Activated CD8-positive, alpha-beta T cell treated with anti-CD3 and anti-CD28 coated beads for 36 hours (primary cell): ENCODE results near the gene CLCN4. TPM values are rescaled to one million over a fixed set of nuclear protein-coding genes. Genes with fewer than 3 reads are reported as not detected.

ENCODE experiments used
- ATAC-seq: fragments of 200-7000 bp; cut with Tn5 transposase; one replicate; pipeline ENCODE4 v1.10.0; 2021; ENCODE audit warnings: mild to moderate bottlenecking, moderate library complexity
- CTCF ChIA-PET: fragments of 350-600 bp; sonication (Branson Sonifier 250); formaldehyde crosslinking; loops from one replicate; lab custom pipeline; 2021; ENCODE audit warnings: antibody characterized with exemption; lab: Charles Lee
- POLR2A ChIA-PET: fragments of 350-600 bp; sonication (Branson Sonifier 250); formaldehyde crosslinking; loops from one replicate; lab custom pipeline; 2021; ENCODE audit warnings: antibody characterized with exemption; lab: Charles Lee
- DNase-seq: peaks from one replicate; pipeline ENCODE4 v3.0.0-alpha.2; 2020
- H3K27ac Mint-ChIP-seq: one replicate; pipeline ENCODE4 v1.8.0; 2021; ENCODE audit warnings: mild to moderate bottlenecking, mixed read lengths
- H3K27me3 Mint-ChIP-seq: one replicate; pipeline ENCODE4 v1.8.0; 2021; ENCODE audit warnings: mixed read lengths
- H3K36me3 Mint-ChIP-seq: one replicate; pipeline ENCODE4 v1.8.0; 2021; ENCODE audit warnings: low read depth, mixed read lengths
- H3K4me1 Mint-ChIP-seq: one replicate; pipeline ENCODE4 v1.8.0; 2021; ENCODE audit warnings: low read depth, mixed read lengths
- H3K4me3 Mint-ChIP-seq: one replicate; pipeline ENCODE4 v1.8.0; 2021; ENCODE audit warnings: mild to moderate bottlenecking, moderate library complexity, mixed read lengths
- H3K9me3 Mint-ChIP-seq: one replicate; pipeline ENCODE4 v1.8.0; 2021; ENCODE audit warnings: mixed read lengths
- intact Hi-C: fragments of 100-400 bp; cut with micrococcal nuclease; formaldehyde crosslinking; loops from one replicate; pipeline ENCODE4 v1.10.0; 2022
- total RNA-seq, 2 experiments: library from RNA; stranded (reverse); gene quantifications; one replicate each; pipeline ENCODE4 v1.2.3, GENCODE V29; 2021
- TF ChIP-seq, protein P1 (sequence below): fragments of 200-600 bp; IDR thresholded peaks from one replicate; pipeline ENCODE4 v1.8.0; 2022; ENCODE audit warnings: antibody characterized with exemption, mild to moderate bottlenecking

The CLCN4 gene
- total RNA-seq, 2 experiments from 2014 or later = not detected

DNA sequence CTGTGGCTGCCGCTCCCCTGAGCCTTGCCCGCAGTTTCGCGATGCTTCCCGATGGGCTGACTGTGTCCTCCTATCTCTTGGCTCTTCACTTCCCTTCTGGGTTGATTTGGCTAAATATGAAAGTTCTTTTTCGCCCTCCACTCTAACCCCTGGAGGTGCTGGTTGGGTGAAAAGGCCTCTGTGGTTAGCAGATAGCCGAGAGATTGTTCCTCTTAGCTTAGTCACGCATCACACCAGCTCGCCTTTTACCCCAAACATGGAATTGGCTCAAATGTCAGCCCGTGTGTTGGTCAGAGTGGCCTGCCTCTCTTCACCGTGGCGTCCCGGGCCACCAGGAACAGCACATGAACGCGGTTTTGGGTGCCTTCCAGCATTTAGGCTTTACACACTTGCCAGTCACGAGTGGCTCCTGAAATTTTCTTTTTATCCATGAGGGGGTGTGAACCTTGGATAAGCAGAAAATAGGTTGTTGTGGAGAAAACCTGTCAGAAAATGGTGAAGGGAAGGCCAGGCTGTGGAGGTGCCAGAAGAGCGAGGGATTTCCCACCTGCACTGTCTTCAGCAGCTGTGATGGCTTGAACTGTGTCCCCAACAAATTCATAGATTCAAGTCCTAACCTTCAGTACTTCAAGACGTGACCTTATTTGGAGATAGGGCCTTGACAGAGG, 8.9 kb downstream of the CLCN4 start:
- H3K9me3 Mint-ChIP-seq = no peaks in the 10 kb centered on the region
- DNase-seq = no peak
- TF ChIP-seq, protein P1, sequence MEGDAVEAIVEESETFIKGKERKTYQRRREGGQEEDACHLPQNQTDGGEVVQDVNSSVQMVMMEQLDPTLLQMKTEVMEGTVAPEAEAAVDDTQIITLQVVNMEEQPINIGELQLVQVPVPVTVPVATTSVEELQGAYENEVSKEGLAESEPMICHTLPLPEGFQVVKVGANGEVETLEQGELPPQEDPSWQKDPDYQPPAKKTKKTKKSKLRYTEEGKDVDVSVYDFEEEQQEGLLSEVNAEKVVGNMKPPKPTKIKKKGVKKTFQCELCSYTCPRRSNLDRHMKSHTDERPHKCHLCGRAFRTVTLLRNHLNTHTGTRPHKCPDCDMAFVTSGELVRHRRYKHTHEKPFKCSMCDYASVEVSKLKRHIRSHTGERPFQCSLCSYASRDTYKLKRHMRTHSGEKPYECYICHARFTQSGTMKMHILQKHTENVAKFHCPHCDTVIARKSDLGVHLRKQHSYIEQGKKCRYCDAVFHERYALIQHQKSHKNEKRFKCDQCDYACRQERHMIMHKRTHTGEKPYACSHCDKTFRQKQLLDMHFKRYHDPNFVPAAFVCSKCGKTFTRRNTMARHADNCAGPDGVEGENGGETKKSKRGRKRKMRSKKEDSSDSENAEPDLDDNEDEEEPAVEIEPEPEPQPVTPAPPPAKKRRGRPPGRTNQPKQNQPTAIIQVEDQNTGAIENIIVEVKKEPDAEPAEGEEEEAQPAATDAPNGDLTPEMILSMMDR = no peak
- no peak overlapping the region for H3K27ac Mint-ChIP-seq
- no peak overlapping the region for H3K4me3 Mint-ChIP-seq
- intact Hi-C loops = no loop called here
- H3K4me1 Mint-ChIP-seq = peaks cover 6% of the 10 kb centered on the region
- CTCF ChIA-PET = no interaction called here
- peaks cover 17% of the 10 kb centered on the region for H3K27me3 Mint-ChIP-seq
- POLR2A ChIA-PET = no interaction called here
- H3K36me3 Mint-ChIP-seq = no peaks in the 10 kb centered on the region
- no peak for ATAC-seq

DNA sequence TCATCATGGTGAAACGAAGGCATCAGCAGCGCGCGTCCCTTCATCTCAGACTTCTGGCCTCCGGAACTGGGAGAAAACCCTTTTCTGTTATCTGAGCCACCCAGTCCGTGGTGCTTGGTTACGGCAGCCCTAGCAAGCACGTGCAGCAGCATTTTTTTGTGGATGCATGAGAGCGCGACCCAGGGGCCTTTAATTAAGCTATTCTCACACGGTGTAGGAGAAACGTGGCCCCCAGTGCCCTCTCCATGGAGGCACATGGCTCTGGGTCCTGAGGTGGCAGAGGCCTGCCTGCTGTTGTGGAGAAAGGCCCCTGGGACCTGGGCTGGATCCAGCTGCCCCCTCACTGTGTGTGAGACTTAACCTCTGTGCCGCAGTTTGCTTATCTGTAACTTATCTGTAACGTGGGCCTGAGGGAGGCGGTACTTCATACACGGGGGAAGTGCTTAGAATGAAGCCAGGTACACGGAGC, 9.5 kb downstream of the CLCN4 start:
- ATAC-seq (no peak), DNase-seq (no peak)
- Mint-ChIP-seq H3K4me3 (no peak overlapping the region), H3K4me1 (peaks cover 6% of the 10 kb centered on the region), H3K27ac (no peak overlapping the region), H3K36me3 (no peaks in the 10 kb centered on the region), H3K9me3 (no peaks in the 10 kb centered on the region), H3K27me3 (peaks cover 14% of the 10 kb centered on the region)
- POLR2A ChIA-PET = no interaction called here
- TF ChIP-seq, protein P1 = no peak
- CTCF ChIA-PET = no interaction called here
- intact Hi-C loops = no loop called here

- CTCF ChIA-PET = no interaction called here
- intact Hi-C loops = no loop called here
- no peak overlapping the region for H3K27ac Mint-ChIP-seq
- no peak for ATAC-seq
- POLR2A ChIA-PET = no interaction called here
- DNase-seq = no peak
- TF ChIP-seq, protein P1 = no peak
- H3K4me1 Mint-ChIP-seq = peaks cover 6% of the 10 kb centered on the region
- peaks cover 12% of the 10 kb centered on the region for H3K27me3 Mint-ChIP-seq
- no peak overlapping the region for H3K4me3 Mint-ChIP-seq
- no peaks in the 10 kb centered on the region for H3K36me3 Mint-ChIP-seq
- H3K9me3 Mint-ChIP-seq = no peaks in the 10 kb centered on the region
Observed at GRCh38 chrX:10166731-10167151, 10.0 kb downstream of the CLCN4 start.

DNA sequence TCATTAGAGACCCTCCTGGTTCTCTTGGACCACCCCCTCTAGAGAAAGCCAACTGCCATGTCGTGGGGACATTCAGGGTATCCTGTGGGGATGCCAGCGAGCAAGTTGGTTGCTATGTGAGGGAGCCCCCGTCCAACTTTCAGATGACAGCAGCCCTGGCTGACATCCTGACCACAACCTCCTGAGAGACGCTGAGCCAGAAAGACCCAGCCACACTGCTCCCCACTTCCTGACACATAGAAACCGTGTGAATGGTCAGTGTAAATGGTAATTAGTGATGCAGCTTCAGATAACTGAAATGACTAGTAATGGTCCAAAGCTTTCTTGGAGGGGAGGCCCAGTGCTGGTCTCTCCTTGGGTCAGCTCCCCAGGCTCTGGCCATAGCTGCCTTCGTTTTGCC, 10.8 kb downstream of the CLCN4 start:
- DNase-seq (no peak), ATAC-seq (peak; percentile 39)
- Mint-ChIP-seq H3K27ac (no peak overlapping the region), H3K36me3 (no peaks in the 10 kb centered on the region), H3K27me3 (peaks cover 9% of the 10 kb centered on the region), H3K4me1 (peaks cover 6% of the 10 kb centered on the region), H3K9me3 (no peaks in the 10 kb centered on the region), H3K4me3 (no peak overlapping the region)
- CTCF ChIA-PET = no interaction called here
- TF ChIP-seq, protein P1 = no peak
- POLR2A ChIA-PET = no interaction called here
- intact Hi-C loops = no loop called here

GRCh38 chrX:10168226-10168625, 11.5 kb downstream of the CLCN4 start:
- DNase-seq (no peak), ATAC-seq (no peak)
- no peak overlapping the region for H3K4me3 Mint-ChIP-seq
- peaks cover 6% of the 10 kb centered on the region for H3K4me1 Mint-ChIP-seq
- ChIA-PET CTCF (interaction anchor here (1.1 kb wide), 1 partner anchor 48 kb away, joined by 3 read pairs; no protein-coding TSS in a partner anchor), POLR2A (no interaction called here)
- TF ChIP-seq, protein P1 = no peak
- no peaks in the 10 kb centered on the region for H3K36me3 Mint-ChIP-seq
- intact Hi-C loops = no loop called here
- no peaks in the 10 kb centered on the region for H3K9me3 Mint-ChIP-seq
- H3K27ac Mint-ChIP-seq = no peak overlapping the region
- peaks cover 9% of the 10 kb centered on the region for H3K27me3 Mint-ChIP-seq
